Measurements from ENCODE around the gene HOXA5.

Gene HOXA5

GRCh38 chr7:27114881-27115220 lies 28.6 kb downstream of the HOXA5 start:
- TF ChIP-seq CTCF (IDR thresholded peaks at IDR 0.05; ENCODE audit: extremely low read depth, insufficient read depth, missing control alignments) = no peak
- in situ Hi-C loops (cut with MboI; ENCODE audit: low pct_unique_long_range_greater_than_20kb, low sequenced_read_pairs, unreplicated experiment) = no loop called here
- no peak for DNase-seq (ENCODE audit: low spot score)

GRCh38 chr7:27113991-27114769 lies 29.3 kb downstream of the HOXA5 start:
- TF ChIP-seq CTCF (IDR thresholded peaks at IDR 0.05; ENCODE audit: extremely low read depth, insufficient read depth, missing control alignments) = no peak
- in situ Hi-C loops (cut with MboI; ENCODE audit: low pct_unique_long_range_greater_than_20kb, low sequenced_read_pairs, unreplicated experiment) = no loop called here
- no peak for DNase-seq (ENCODE audit: low spot score)

GRCh38 chr7:27112955-27113949 lies 30.2 kb downstream of the HOXA5 start:
- in situ Hi-C loops (cut with MboI; ENCODE audit: low pct_unique_long_range_greater_than_20kb, low sequenced_read_pairs, unreplicated experiment) = no loop called here
- TF ChIP-seq CTCF (IDR thresholded peaks at IDR 0.05; ENCODE audit: extremely low read depth, insufficient read depth, missing control alignments) = no peak
- no peak for DNase-seq (ENCODE audit: low spot score)

GRCh38 chr7:27112361-27112760 lies 31.1 kb downstream of the HOXA5 start:
- no peak for TF ChIP-seq CTCF (IDR thresholded peaks at IDR 0.05; ENCODE audit: extremely low read depth, insufficient read depth, missing control alignments)
- in situ Hi-C loops (cut with MboI; ENCODE audit: low pct_unique_long_range_greater_than_20kb, low sequenced_read_pairs, unreplicated experiment) = no loop called here
- DNase-seq (ENCODE audit: low spot score) = no peak

- no peak for TF ChIP-seq CTCF (IDR thresholded peaks at IDR 0.05; ENCODE audit: extremely low read depth, insufficient read depth, missing control alignments)
- no peak for DNase-seq (ENCODE audit: low spot score)
- in situ Hi-C loops (cut with MboI; ENCODE audit: low pct_unique_long_range_greater_than_20kb, low sequenced_read_pairs, unreplicated experiment) = no loop called here
Measured at GRCh38 chr7:27111751-27112277, 31.7 kb downstream of the HOXA5 start.

GRCh38 chr7:27111042-27111750 lies 32.3 kb downstream of the HOXA5 start:
- no peak for DNase-seq (ENCODE audit: low spot score)
- TF ChIP-seq CTCF (IDR thresholded peaks at IDR 0.05; ENCODE audit: extremely low read depth, insufficient read depth, missing control alignments) = no peak
- in situ Hi-C loops (cut with MboI; ENCODE audit: low pct_unique_long_range_greater_than_20kb, low sequenced_read_pairs, unreplicated experiment) = no loop called here
